GM06990 (cell line): ENCODE results near the gene TTC8.

Experiments used
- DNase-seq: peaks from one replicate; pipeline ENCODE4 v3.0.0-alpha.2; 2011; ENCODE audit not compliant: insufficient read length; ENCODE audit errors: extremely low read depth
- H3K27me3 ChIP-seq: replicated peaks from 2 replicates; pipeline ENCODE4 v1.6.0; 2011; ENCODE audit warnings: low read length; ENCODE audit not compliant: control insufficient read depth, insufficient read depth
- H3K36me3 ChIP-seq: 2 replicates; pipeline ENCODE4 v1.5.1; 2011; ENCODE audit warnings: low read length; ENCODE audit not compliant: control insufficient read depth, insufficient read depth
- H3K4me3 ChIP-seq: replicated peaks from 2 replicates; pipeline ENCODE4 v1.5.1; 2011; ENCODE audit warnings: low read depth, mild to moderate bottlenecking, control low read depth, low read length
- TF ChIP-seq, protein P1 (sequence below): IDR thresholded peaks from 2 replicates; pipeline ENCODE4 v1.5.1; 2011; ENCODE audit warnings: low read length, control low read depth, mild to moderate bottlenecking, inconsistent platforms; ENCODE audit not compliant: insufficient read depth, poor library complexity, severe bottlenecking

TTC8 gene

DNA sequence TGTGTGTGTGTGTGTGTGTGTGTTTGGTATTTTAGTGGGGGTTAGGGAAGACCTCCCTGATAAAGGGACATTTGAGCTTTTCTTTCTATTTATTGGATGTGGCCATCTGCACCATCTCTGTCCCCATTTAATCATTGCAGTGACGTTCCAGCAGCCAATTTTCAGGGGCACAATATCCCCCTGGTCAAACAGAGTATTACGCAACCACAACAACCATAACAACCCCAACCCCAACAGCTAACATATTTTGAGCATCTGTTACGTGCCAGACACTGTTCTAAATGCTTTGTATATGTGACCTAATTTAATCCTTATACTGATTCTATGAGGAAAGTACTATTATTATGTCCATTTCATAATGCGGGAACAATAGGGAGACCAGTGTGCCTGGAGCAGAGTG is 87.4 kb downstream of the TTC8 start:
- Histone ChIP-seq H3K27me3 (no peaks in the 10 kb centered on the region; the same call in 1 of the 2 replicates), H3K36me3 (no peaks in the 10 kb centered on the region), H3K4me3 (no peak overlapping the region)
- TF ChIP-seq, protein P1, sequence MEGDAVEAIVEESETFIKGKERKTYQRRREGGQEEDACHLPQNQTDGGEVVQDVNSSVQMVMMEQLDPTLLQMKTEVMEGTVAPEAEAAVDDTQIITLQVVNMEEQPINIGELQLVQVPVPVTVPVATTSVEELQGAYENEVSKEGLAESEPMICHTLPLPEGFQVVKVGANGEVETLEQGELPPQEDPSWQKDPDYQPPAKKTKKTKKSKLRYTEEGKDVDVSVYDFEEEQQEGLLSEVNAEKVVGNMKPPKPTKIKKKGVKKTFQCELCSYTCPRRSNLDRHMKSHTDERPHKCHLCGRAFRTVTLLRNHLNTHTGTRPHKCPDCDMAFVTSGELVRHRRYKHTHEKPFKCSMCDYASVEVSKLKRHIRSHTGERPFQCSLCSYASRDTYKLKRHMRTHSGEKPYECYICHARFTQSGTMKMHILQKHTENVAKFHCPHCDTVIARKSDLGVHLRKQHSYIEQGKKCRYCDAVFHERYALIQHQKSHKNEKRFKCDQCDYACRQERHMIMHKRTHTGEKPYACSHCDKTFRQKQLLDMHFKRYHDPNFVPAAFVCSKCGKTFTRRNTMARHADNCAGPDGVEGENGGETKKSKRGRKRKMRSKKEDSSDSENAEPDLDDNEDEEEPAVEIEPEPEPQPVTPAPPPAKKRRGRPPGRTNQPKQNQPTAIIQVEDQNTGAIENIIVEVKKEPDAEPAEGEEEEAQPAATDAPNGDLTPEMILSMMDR = no peak
- no peak for DNase-seq

DNA sequence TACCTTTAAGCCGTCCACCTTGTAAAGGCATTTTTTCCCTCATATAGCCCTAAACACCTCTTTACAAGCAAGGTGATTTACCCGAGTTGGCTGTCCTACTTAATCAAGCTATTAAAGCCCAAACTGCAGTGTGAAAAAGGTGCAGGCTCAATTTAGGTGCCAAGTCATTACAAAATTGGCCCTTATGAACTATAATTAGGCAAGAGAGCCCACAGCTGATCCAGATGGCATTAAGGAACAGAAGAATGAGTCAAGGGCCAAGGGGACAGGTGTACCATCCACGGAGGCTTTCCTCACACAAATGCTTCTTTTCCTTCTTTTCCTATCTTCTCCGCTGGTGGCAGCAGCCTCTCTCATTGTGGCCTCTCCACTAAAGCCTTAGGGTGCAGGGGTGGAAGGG is 90.5 kb downstream of the TTC8 start:
- DNase-seq = no peak
- TF ChIP-seq, protein P1 = no peak
- Histone ChIP-seq H3K36me3 (no peaks in the 10 kb centered on the region), H3K27me3 (no peaks in the 10 kb centered on the region; the same call in 1 of the 2 replicates), H3K4me3 (no peak overlapping the region)

DNA sequence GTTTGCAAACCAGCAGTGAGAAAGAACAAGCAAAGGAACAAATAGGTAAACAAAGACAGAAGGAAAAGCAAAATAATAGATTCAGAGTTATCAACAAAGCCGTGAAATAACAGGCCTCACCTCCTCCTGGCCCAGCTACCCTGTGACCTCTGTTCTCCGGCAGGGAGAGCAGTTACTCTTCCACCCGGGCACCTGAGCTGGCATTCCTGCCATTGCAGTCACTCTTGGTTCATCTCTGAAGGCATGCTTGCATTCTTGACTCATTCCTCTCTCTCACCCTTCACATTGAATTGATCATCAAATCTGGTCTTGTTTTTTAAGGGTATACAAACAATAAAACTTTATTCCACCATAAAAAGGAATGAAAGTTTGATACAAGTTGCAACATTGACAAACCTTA is 95.1 kb downstream of the TTC8 start:
- TF ChIP-seq, protein P1 = no peak
- H3K4me3 ChIP-seq = no peak overlapping the region
- DNase-seq = no peak
- H3K36me3 ChIP-seq = no peaks in the 10 kb centered on the region
- no peaks in the 10 kb centered on the region; the same call in 1 of the 2 replicates for H3K27me3 ChIP-seq
